H9 (cell line): ENCODE data around the gene CACNA1D. TPM values are rescaled to one million over a fixed set of nuclear protein-coding genes. Genes with fewer than 3 reads are reported as not detected.

Experiments used
- DNase-seq: peaks from one replicate; pipeline ENCODE4 v3.0.0-alpha.2; 2017
- H2AFZ ChIP-seq: one replicate; pipeline ENCODE4 v1.6.1; 2013; ENCODE audit warnings: mild to moderate bottlenecking, low read length, control low read depth, moderate library complexity
- H2AK5ac ChIP-seq: 2 replicates; pipeline ENCODE4 v1.6.1; 2013; ENCODE audit warnings: low read length, control low read depth, mixed read lengths; ENCODE audit not compliant: insufficient read length
- H2BK120ac ChIP-seq: one replicate; pipeline ENCODE4 v1.6.1; 2013; ENCODE audit warnings: low read depth, mild to moderate bottlenecking, low read length, control low read depth, inconsistent platforms; ENCODE audit not compliant: poor library complexity, severe bottlenecking
- H2BK12ac ChIP-seq: 2 replicates; pipeline ENCODE4 v1.6.1; 2013; ENCODE audit warnings: low read length, control low read depth, mixed read lengths, low read depth; ENCODE audit not compliant: insufficient read length
- H2BK15ac ChIP-seq: 2 replicates; pipeline ENCODE4 v1.6.1; 2013; ENCODE audit warnings: low read depth, low read length, control low read depth
- H2BK20ac ChIP-seq: one replicate; pipeline ENCODE4 v1.6.1; 2013; ENCODE audit warnings: low read depth, mild to moderate bottlenecking, low read length, control low read depth, inconsistent platforms; ENCODE audit not compliant: poor library complexity, severe bottlenecking
- H2BK5ac ChIP-seq: 2 replicates; pipeline ENCODE4 v1.6.1; 2013; ENCODE audit warnings: low read length, control low read depth, mixed read lengths; ENCODE audit not compliant: insufficient read length
- H3K14ac ChIP-seq: 2 replicates; pipeline ENCODE4 v1.6.1; 2013; ENCODE audit warnings: low read length, control low read depth; ENCODE audit not compliant: insufficient read depth
- H3K18ac ChIP-seq: 2 replicates; pipeline ENCODE4 v1.6.1; 2013; ENCODE audit warnings: low read depth, mild to moderate bottlenecking, mixed read lengths, low read length, control low read depth; ENCODE audit not compliant: insufficient read length
- H3K23ac ChIP-seq: 2 replicates; pipeline ENCODE4 v1.6.1; 2013; ENCODE audit warnings: low read length, control low read depth, mixed read lengths, low read depth; ENCODE audit not compliant: insufficient read length
- H3K23me2 ChIP-seq: 2 replicates; pipeline ENCODE4 v1.6.1; 2013; ENCODE audit warnings: low read depth, mild to moderate bottlenecking, mixed read lengths, low read length, control low read depth; ENCODE audit not compliant: insufficient read length, poor library complexity, severe bottlenecking
- H3K27ac ChIP-seq: 2 replicates; pipeline ENCODE4 v1.5.1; 2013; ENCODE audit warnings: low read length, control low read depth, mixed read lengths, low read depth; ENCODE audit not compliant: insufficient read length
- H3K27me3 ChIP-seq: 2 replicates; pipeline ENCODE4 v1.6.1; 2013; ENCODE audit warnings: low read length, control low read depth, inconsistent platforms; ENCODE audit not compliant: insufficient read depth
- H3K4ac ChIP-seq: 2 replicates; pipeline ENCODE4 v1.6.1; 2013; ENCODE audit warnings: low read depth, mild to moderate bottlenecking, control low read depth, inconsistent platforms, low read length, moderate library complexity
- H3K4me1 ChIP-seq: 2 replicates; pipeline ENCODE4 v1.6.1; 2013; ENCODE audit warnings: low read length, control low read depth, inconsistent platforms; ENCODE audit not compliant: insufficient read depth
- H3K4me2 ChIP-seq: 2 replicates; pipeline ENCODE4 v1.6.1; 2013; ENCODE audit warnings: low read length, control low read depth, mixed read lengths; ENCODE audit not compliant: insufficient read length, insufficient read depth
- H3K56ac ChIP-seq: 2 replicates; pipeline ENCODE4 v1.6.1; 2013; ENCODE audit warnings: low read depth, mild to moderate bottlenecking, mixed read lengths, low read length, control low read depth; ENCODE audit not compliant: insufficient read length
- H3K79me1 ChIP-seq: 2 replicates; pipeline ENCODE4 v1.6.1; 2013; ENCODE audit warnings: low read depth, mild to moderate bottlenecking, moderate library complexity, low read length, control low read depth, inconsistent platforms; ENCODE audit not compliant: insufficient read depth, poor library complexity, severe bottlenecking
- H3K79me2 ChIP-seq: 2 replicates; pipeline ENCODE4 v1.6.1; 2013; ENCODE audit warnings: low read length, control low read depth, inconsistent platforms; ENCODE audit not compliant: insufficient read depth
- H3K9ac ChIP-seq: 2 replicates; pipeline ENCODE4 v1.6.1; 2013; ENCODE audit warnings: low read length, control low read depth, mixed read lengths; ENCODE audit not compliant: insufficient read length; ENCODE audit errors: extremely low read depth
- H3K9me3 ChIP-seq: one replicate; pipeline ENCODE4 v1.6.1; 2013; ENCODE audit warnings: low read depth, low read length, inconsistent platforms; ENCODE audit not compliant: control insufficient read depth
- H3T11ph ChIP-seq: one replicate; pipeline ENCODE4 v1.6.1; 2013; ENCODE audit warnings: mild to moderate bottlenecking, low read length, control low read depth, inconsistent platforms
- H4K20me1 ChIP-seq: one replicate; pipeline ENCODE4 v1.6.1; 2013; ENCODE audit not compliant: control insufficient read depth, insufficient read length, insufficient read depth
- H4K5ac ChIP-seq: 2 replicates; pipeline ENCODE4 v1.6.1; 2013; ENCODE audit warnings: low read depth, mild to moderate bottlenecking, mixed read lengths, low read length, control low read depth; ENCODE audit not compliant: insufficient read length
- H4K8ac ChIP-seq: replicated peaks from 2 replicates; pipeline ENCODE4 v1.6.1; 2013; ENCODE audit warnings: low read length, control low read depth, mixed read lengths, low read depth; ENCODE audit not compliant: insufficient read length
- H4K91ac ChIP-seq: 2 replicates; pipeline ENCODE4 v1.6.1; 2013; ENCODE audit warnings: low read depth, mild to moderate bottlenecking, moderate library complexity, mixed read lengths, low read length, control low read depth; ENCODE audit not compliant: insufficient read length
- H3K27ac Mint-ChIP-seq, 3 experiments: 2 replicates in 2 of 3; 3 replicates in 1 of 3; pipeline ENCODE4 v1.8.0; 2020 to 2021; ENCODE audit warnings: mixed read lengths in 3 of 3, mild to moderate bottlenecking in 1 of 3, moderate library complexity in 1 of 3
- H3K27me3 Mint-ChIP-seq: 2 replicates; pipeline ENCODE4 v1.8.0; 2021; ENCODE audit warnings: low read depth, mild to moderate bottlenecking, moderate library complexity, mixed read lengths
- H3K36me3 Mint-ChIP-seq, 3 experiments: 2 replicates in 2 of 3; 3 replicates in 1 of 3; pipeline ENCODE4 v1.8.0; 2020 to 2021; ENCODE audit warnings: low read depth in 3 of 3, mixed read lengths in 3 of 3; ENCODE audit not compliant: insufficient read depth in 1 of 3
- H3K4me1 Mint-ChIP-seq, 2 experiments: 2 replicates each; pipeline ENCODE4 v1.8.0; 2020; ENCODE audit warnings: mixed read lengths in 2 of 2
- H3K4me3 Mint-ChIP-seq, 2 experiments: 2 replicates in 1 of 2; 3 replicates in 1 of 2; pipeline ENCODE4 v1.8.0; 2020 to 2021; ENCODE audit warnings: mild to moderate bottlenecking in 2 of 2, mixed read lengths in 2 of 2, moderate library complexity in 1 of 2
- H3K9me3 Mint-ChIP-seq, 2 experiments: 2 replicates in 1 of 2; 3 replicates in 1 of 2; pipeline ENCODE4 v1.8.0; 2020; ENCODE audit warnings: mild to moderate bottlenecking in 2 of 2, mixed read lengths in 2 of 2, moderate library complexity in 1 of 2
- WGBS: extraction: QIAGEN DNeasy Blood & Tissue Kit; methylation state at CpG from one replicate; pipeline ENCODE4 v1.1.7; 2013; ENCODE audit warnings: missing lambda C conversion rate, low lambda C conversion rate, mixed read lengths; ENCODE audit not compliant: insufficient read length; ENCODE audit errors: extremely low coverage; 5-methylcytosine and 5-hydroxymethylcytosine counted together
- total RNA-seq: library from RNA; stranded (reverse); gene quantifications from 2 replicates; pipeline ENCODE4 v1.2.1, GENCODE V29; 2021
- TF ChIP-seq, protein P1 (sequence below): fragments of 200-600 bp; sonication (generic); conservative IDR thresholded peaks from 3 replicates; pipeline ENCODE4 v1.8.0; 2021; ENCODE audit warnings: antibody characterized with exemption, mild to moderate bottlenecking

Gene CACNA1D
- total RNA-seq, 1 experiment from 2014 or later: 3.5 TPM

DNA sequence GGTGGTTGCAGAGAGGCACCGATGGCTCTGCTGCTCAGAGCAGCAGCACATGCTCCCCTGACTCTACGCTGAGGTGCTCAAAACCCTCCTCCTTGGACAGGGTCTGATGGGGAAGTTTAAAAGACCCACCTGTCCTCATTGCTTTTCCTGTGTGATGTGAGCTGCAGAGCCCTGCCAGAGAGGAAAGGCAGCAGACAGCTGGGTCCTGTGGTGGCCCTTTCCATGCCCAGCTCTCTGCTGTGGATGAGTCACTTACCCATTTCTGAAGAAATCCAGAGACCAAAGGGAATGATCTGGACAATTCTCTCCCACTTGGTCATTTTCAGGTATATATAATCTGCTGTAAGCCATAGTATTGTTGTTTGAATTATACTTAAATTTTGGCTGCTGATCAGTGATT lies 230.2 kb downstream of the CACNA1D start:
- Histone ChIP-seq H3K56ac (no peak overlapping the region), H4K8ac (no peak overlapping the region), H4K5ac (no peak overlapping the region), H3K27me3 (no peaks in the 10 kb centered on the region), H3K27ac (no peak overlapping the region), H2BK15ac (no peak overlapping the region), H3K79me1 (no peaks in the 10 kb centered on the region), H2BK5ac (no peak overlapping the region), H3K23ac (no peak overlapping the region), H3K9ac (no peak overlapping the region), H3K4ac (no peak overlapping the region), H3K18ac (no peak overlapping the region), H2AFZ (no peak overlapping the region), H3K4me2 (no peak overlapping the region), H3T11ph (no peak overlapping the region), H3K4me1 (no peaks in the 10 kb centered on the region), H4K91ac (no peak overlapping the region), H4K20me1 (no peaks in the 10 kb centered on the region), H2BK12ac (no peak overlapping the region), H3K14ac (no peak overlapping the region), H2BK20ac (no peak overlapping the region), H3K79me2 (no peaks in the 10 kb centered on the region), H3K23me2 (no peaks in the 10 kb centered on the region), H2BK120ac (no peak overlapping the region), H3K9me3 (no peaks in the 10 kb centered on the region), H2AK5ac (no peak overlapping the region)
- Mint-ChIP-seq H3K27me3 (peaks cover 2% of the 10 kb centered on the region; the same call in 1 of the 2 replicates), H3K9me3 (no peaks in the 10 kb centered on the region), H3K36me3 (no peaks in the 10 kb centered on the region; a peak in 1 of 7 replicates), H3K4me1 (peaks cover 4 to 6% of the 10 kb centered on the region in 2 experiments; a peak in 3 of 4 replicates), H3K27ac (no peak overlapping the region), H3K4me3 (no peak overlapping the region)
- no CpG with 5 or more reads among the region's 2 CpGs for WGBS
- TF ChIP-seq, protein P1, sequence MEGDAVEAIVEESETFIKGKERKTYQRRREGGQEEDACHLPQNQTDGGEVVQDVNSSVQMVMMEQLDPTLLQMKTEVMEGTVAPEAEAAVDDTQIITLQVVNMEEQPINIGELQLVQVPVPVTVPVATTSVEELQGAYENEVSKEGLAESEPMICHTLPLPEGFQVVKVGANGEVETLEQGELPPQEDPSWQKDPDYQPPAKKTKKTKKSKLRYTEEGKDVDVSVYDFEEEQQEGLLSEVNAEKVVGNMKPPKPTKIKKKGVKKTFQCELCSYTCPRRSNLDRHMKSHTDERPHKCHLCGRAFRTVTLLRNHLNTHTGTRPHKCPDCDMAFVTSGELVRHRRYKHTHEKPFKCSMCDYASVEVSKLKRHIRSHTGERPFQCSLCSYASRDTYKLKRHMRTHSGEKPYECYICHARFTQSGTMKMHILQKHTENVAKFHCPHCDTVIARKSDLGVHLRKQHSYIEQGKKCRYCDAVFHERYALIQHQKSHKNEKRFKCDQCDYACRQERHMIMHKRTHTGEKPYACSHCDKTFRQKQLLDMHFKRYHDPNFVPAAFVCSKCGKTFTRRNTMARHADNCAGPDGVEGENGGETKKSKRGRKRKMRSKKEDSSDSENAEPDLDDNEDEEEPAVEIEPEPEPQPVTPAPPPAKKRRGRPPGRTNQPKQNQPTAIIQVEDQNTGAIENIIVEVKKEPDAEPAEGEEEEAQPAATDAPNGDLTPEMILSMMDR: no peak
- DNase-seq: no peak
